HepG2 (cell line): ENCODE measurements around the gene SLC5A6. TPM values are rescaled to one million over a fixed set of nuclear protein-coding genes. Genes with fewer than 3 reads are reported as not detected.
A peak's percentile ranks its signal among the peaks of the same experiment; 100 is the strongest.

Source experiments
- DRAP1 ChIP-seq: IDR thresholded peaks from 2 replicates; pipeline ENCODE4 v1.6.1; 2016; ENCODE audit warnings: missing genetic modification reagents, missing compliant biosample characterization
- EED ChIP-seq: sonication (generic); formaldehyde crosslinking; IDR thresholded peaks from 2 replicates; pipeline ENCODE4 v1.5.0; 2020; ENCODE audit warnings: mild to moderate bottlenecking, missing genetic modification reagents
- IRF2 ChIP-seq: IDR thresholded peaks from 2 replicates; pipeline ENCODE4 v1.6.1; 2018; ENCODE audit warnings: missing genetic modification reagents, missing compliant biosample characterization
- MEIS1 ChIP-seq: sonication (generic); formaldehyde crosslinking; IDR thresholded peaks from 2 replicates; pipeline ENCODE4 v1.9.0; 2021; ENCODE audit warnings: mild to moderate bottlenecking, missing genetic modification reagents, moderate library complexity, borderline replicate concordance
- NFATC3 ChIP-seq: sonication (generic); formaldehyde crosslinking; IDR thresholded peaks from 2 replicates; pipeline ENCODE4 v1.5.1; 2020; ENCODE audit warnings: mild to moderate bottlenecking, missing genetic modification reagents
- NFIB ChIP-seq: sonication (generic); formaldehyde crosslinking; IDR thresholded peaks from 2 replicates; pipeline ENCODE4 v1.9.0; 2021; ENCODE audit warnings: missing genetic modification reagents, mild to moderate bottlenecking, borderline replicate concordance
- NFIC ChIP-seq: IDR thresholded peaks from 2 replicates; pipeline ENCODE4 v1.6.1; 2012; ENCODE audit warnings: mild to moderate bottlenecking, low read length, inconsistent platforms
- PRDM4 ChIP-seq: sonication (generic); formaldehyde crosslinking; IDR thresholded peaks from 2 replicates; pipeline ENCODE4 v1.9.0; 2021; ENCODE audit warnings: missing genetic modification reagents, borderline replicate concordance
- TAF15 ChIP-seq: fragments of 200-400 bp; formaldehyde crosslinking; IDR thresholded peaks from one replicate; pipeline ENCODE4 v1.6.1; 2018; ENCODE audit warnings: mild to moderate bottlenecking, low read depth, low read length; ENCODE audit not compliant: poor library complexity, severe bottlenecking
- TARDBP ChIP-seq: sonication (generic); formaldehyde crosslinking; IDR thresholded peaks from 2 replicates; pipeline ENCODE4 v1.8.0; 2022; ENCODE audit warnings: mild to moderate bottlenecking, missing genetic modification reagents
- YEATS2 ChIP-seq: sonication (generic); formaldehyde crosslinking; IDR thresholded peaks from 2 replicates; pipeline ENCODE4 v1.4.0; 2020; ENCODE audit warnings: missing genetic modification reagents, borderline replicate concordance
- ZFP90 ChIP-seq: sonication (generic); formaldehyde crosslinking; IDR thresholded peaks from 2 replicates; pipeline ENCODE4 v1.8.0; 2022; ENCODE audit warnings: missing genetic modification reagents, mild to moderate bottlenecking, inconsistent platforms, borderline replicate concordance
- ZNF10 ChIP-seq: sonication (generic); formaldehyde crosslinking; IDR thresholded peaks from 2 replicates; pipeline ENCODE4 v1.4.0; 2020; ENCODE audit warnings: mild to moderate bottlenecking, low read depth, missing genetic modification reagents, borderline replicate concordance
- ZNF563 ChIP-seq: sonication (generic); formaldehyde crosslinking; IDR thresholded peaks from 2 replicates; pipeline ENCODE4 v1.8.0; 2022; ENCODE audit warnings: mild to moderate bottlenecking, moderate library complexity, missing genetic modification reagents
- ZNF672 ChIP-seq: sonication (generic); formaldehyde crosslinking; IDR thresholded peaks from 2 replicates; pipeline ENCODE4 v1.8.1; 2022; ENCODE audit warnings: missing genetic modification reagents
- ZNF678 ChIP-seq: sonication (generic); formaldehyde crosslinking; IDR thresholded peaks from 2 replicates; pipeline ENCODE4 v1.4.0; 2020; ENCODE audit warnings: mild to moderate bottlenecking, missing genetic modification reagents
- ZNF747 ChIP-seq: sonication (generic); formaldehyde crosslinking; IDR thresholded peaks from 2 replicates; pipeline ENCODE4 v1.8.1; 2023; ENCODE audit warnings: missing genetic modification reagents, mild to moderate bottlenecking, borderline replicate concordance
- ZNF75D ChIP-seq: sonication (generic); formaldehyde crosslinking; IDR thresholded peaks from 2 replicates; pipeline ENCODE4 v1.8.1; 2023; ENCODE audit warnings: missing genetic modification reagents, mild to moderate bottlenecking, borderline replicate concordance
- polyA plus RNA-seq, 8 experiments: library from polyadenylated mRNA; depleted of rRNA in 3 of 8; stranded (reverse) in 7 of 8; unstranded in 1 of 8; fragments of >200 nt; fragmentation: Illumina TruSeq in 4 of 8; extraction: Trizol in 4 of 8; gene quantifications; 2 replicates each; pipeline versions ENCODE4 v1.2.1 to v1.2.3, GENCODE V29; 2011 to 2016; ENCODE audit warnings: low read depth in 4 of 8, missing spikeins in 1 of 8, mixed read lengths in 1 of 8; ENCODE audit not compliant: insufficient read depth in 1 of 8
- total RNA-seq, 5 experiments: library from RNA; depleted of rRNA; stranded (reverse); fragments of >200 nt; fragmentation: Illumina TruSeq; extraction: Trizol; gene quantifications; 2 replicates each; pipeline ENCODE4 v1.2.3, GENCODE V29; 2016; ENCODE audit warnings: low read depth in 1 of 5
- TF ChIP-seq, protein P1 (sequence below): sonication (generic); formaldehyde crosslinking; conservative IDR thresholded peaks from 2 replicates; pipeline ENCODE4 v1.8.0; 2022; ENCODE audit warnings: missing genetic modification reagents
- TF ChIP-seq, protein P2 (sequence below): sonication (generic); formaldehyde crosslinking; IDR thresholded peaks from 2 replicates; pipeline ENCODE4 v1.4.0; 2020; ENCODE audit warnings: low read depth, missing genetic modification reagents
- TF ChIP-seq, protein P3 (sequence below): sonication (generic); formaldehyde crosslinking; IDR thresholded peaks from 2 replicates; pipeline ENCODE4 v1.8.1; 2023; ENCODE audit warnings: mild to moderate bottlenecking, missing genetic modification reagents, borderline replicate concordance

The SLC5A6 gene
- total and polyA plus RNA-seq, 2 of the 13 experiments (the other 11 are each of a cell fraction or from before 2014, with no cell fraction given) = 135 to 417 TPM

- TF ChIP-seq ZNF75D (CRISPR knock-in tag) = peak; percentile 36; the same call in 1 of the 2 replicates
- TF ChIP-seq EED (CRISPR knock-in tag) = peak; percentile 8; the same call in 1 of the 2 replicates
- TF ChIP-seq NFIC = no peak
- TF ChIP-seq ZNF10 (CRISPR knock-in tag) = no peak
- TF ChIP-seq, protein P1, sequence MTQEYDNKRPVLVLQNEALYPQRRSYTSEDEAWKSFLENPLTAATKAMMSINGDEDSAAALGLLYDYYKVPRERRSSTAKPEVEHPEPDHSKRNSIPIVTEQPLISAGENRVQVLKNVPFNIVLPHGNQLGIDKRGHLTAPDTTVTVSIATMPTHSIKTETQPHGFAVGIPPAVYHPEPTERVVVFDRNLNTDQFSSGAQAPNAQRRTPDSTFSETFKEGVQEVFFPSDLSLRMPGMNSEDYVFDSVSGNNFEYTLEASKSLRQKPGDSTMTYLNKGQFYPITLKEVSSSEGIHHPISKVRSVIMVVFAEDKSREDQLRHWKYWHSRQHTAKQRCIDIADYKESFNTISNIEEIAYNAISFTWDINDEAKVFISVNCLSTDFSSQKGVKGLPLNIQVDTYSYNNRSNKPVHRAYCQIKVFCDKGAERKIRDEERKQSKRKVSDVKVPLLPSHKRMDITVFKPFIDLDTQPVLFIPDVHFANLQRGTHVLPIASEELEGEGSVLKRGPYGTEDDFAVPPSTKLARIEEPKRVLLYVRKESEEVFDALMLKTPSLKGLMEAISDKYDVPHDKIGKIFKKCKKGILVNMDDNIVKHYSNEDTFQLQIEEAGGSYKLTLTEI = no peak
- TF ChIP-seq PRDM4 (CRISPR knock-in tag) = no peak
- TF ChIP-seq, protein P2, sequence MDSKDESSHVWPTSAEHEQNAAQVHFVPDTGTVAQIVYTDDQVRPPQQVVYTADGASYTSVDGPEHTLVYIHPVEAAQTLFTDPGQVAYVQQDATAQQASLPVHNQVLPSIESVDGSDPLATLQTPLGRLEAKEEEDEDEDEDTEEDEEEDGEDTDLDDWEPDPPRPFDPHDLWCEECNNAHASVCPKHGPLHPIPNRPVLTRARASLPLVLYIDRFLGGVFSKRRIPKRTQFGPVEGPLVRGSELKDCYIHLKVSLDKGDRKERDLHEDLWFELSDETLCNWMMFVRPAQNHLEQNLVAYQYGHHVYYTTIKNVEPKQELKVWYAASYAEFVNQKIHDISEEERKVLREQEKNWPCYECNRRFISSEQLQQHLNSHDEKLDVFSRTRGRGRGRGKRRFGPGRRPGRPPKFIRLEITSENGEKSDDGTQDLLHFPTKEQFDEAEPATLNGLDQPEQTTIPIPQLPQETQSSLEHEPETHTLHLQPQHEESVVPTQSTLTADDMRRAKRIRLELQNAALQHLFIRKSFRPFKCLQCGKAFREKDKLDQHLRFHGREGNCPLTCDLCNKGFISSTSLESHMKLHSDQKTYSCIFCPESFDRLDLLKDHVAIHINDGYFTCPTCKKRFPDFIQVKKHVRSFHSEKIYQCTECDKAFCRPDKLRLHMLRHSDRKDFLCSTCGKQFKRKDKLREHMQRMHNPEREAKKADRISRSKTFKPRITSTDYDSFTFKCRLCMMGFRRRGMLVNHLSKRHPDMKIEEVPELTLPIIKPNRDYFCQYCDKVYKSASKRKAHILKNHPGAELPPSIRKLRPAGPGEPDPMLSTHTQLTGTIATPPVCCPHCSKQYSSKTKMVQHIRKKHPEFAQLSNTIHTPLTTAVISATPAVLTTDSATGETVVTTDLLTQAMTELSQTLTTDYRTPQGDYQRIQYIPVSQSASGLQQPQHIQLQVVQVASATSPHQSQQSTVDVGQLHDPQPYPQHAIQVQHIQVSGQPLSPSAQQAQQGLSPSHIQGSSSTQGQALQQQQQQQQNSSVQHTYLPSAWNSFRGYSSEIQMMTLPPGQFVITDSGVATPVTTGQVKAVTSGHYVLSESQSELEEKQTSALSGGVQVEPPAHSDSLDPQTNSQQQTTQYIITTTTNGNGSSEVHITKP (CRISPR knock-in tag) = peak; percentile 25; the same call in 1 of the 2 replicates
- TF ChIP-seq NFIB (CRISPR knock-in tag) = no peak
- TF ChIP-seq MEIS1 (CRISPR knock-in tag) = no peak
- TF ChIP-seq YEATS2 (CRISPR knock-in tag) = peak; percentile 86
- TF ChIP-seq, protein P3, sequence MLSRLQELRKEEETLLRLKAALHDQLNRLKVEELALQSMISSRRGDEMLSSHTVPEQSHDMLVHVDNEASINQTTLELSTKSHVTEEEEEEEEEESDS (CRISPR knock-in tag) = no peak
- peak; percentile 78 for TF ChIP-seq TAF15
- TF ChIP-seq TARDBP = peak; percentile 13; the same call in 1 of the 2 replicates
- TF ChIP-seq ZFP90 (CRISPR knock-in tag) = peak; percentile 71
- no peak; the same call in 1 of the 2 replicates for TF ChIP-seq ZNF678 (CRISPR knock-in tag)
- peak; percentile 89 for TF ChIP-seq DRAP1
- TF ChIP-seq IRF2 (CRISPR knock-in tag) = peak; percentile 49
- TF ChIP-seq NFATC3 (CRISPR knock-in tag) = no peak
- TF ChIP-seq ZNF747 (CRISPR knock-in tag) = peak; percentile 93
- peak; percentile 97 for TF ChIP-seq ZNF563 (CRISPR knock-in tag)
- no peak for TF ChIP-seq ZNF672
These were observed at the start of gene SLC5A6, which contains the start of gene ATRAID (continued) for GRCh38 chr2:27211943-27212625.
